ENCODE results near the gene ODF2L. TPM values are rescaled to one million over a fixed set of nuclear protein-coding genes. Genes with fewer than 3 reads are reported as not detected.

The ODF2L gene
- total RNA-seq, 1 experiment from 2014 or later = 88.2 TPM

- TF ChIP-seq REST (IDR thresholded peaks at IDR 0.05; ENCODE audit: insufficient read depth in 1 of 2, low read depth in 2 of 2, low read length in 1 of 2) (no peak), POLR2AphosphoS5 (IDR thresholded peaks at IDR 0.05; ENCODE audit: low read depth, low read length) (no peak), CTCF (IDR thresholded peaks at IDR 0.05) (no peak), SIN3A (IDR thresholded peaks at IDR 0.05; ENCODE audit: borderline replicate concordance, insufficient read depth, low read depth, low read length) (no peak), TCF7L2 (IDR thresholded peaks at IDR 0.05; ENCODE audit: low read depth, low read length) (no peak)
- Histone ChIP-seq H3K4me1 (ENCODE audit: control insufficient read depth, insufficient read depth, low read length) (no peaks in the 10 kb centered on the region), H3K27me3 (ENCODE audit: control insufficient read depth, insufficient read depth, low read length) (peaks cover 24% of the 10 kb centered on the region; the same call in 1 of the 2 replicates), H3K27ac (ENCODE audit: low read length) (no peak overlapping the region), H3K4me3 (ENCODE audit: low read depth in 2 of 2, low read length in 2 of 2) (no peak overlapping the region), H3K9me3 (ENCODE audit: control insufficient read depth, insufficient read depth, low read depth, low read length) (no peaks in the 10 kb centered on the region), H3K36me3 (ENCODE audit: control insufficient read depth, insufficient read depth, low read length) (no peaks in the 10 kb centered on the region)
- BruUV-seq (replicated peaks) = no TSS peak
- CTCF ChIA-PET = interaction anchor here (0.6 kb wide), 1 partner anchor 55 kb away, joined by 3 read pairs; no protein-coding TSS in a partner anchor
- DNase-seq (ENCODE audit: low read depth, low spot score) (no peak), ATAC-seq (no peak)
- in situ Hi-C loops (cut with HindIII; ENCODE audit: low pct_unique_long_range_greater_than_20kb, low sequenced_read_pairs) (no loop called here), intact Hi-C loops (cut with micrococcal nuclease; ENCODE audit: unreplicated experiment) (no loop called here)
- POLR2A ChIA-PET = no interaction called here
Measured at GRCh38 chr1:86325264-86325663, 70.9 kb downstream of the ODF2L start.

GRCh38 chr1:86324130-86324822 lies 71.8 kb downstream of the ODF2L start:
- Histone ChIP-seq H3K27ac (ENCODE audit: low read length) (no peak overlapping the region), H3K9me3 (ENCODE audit: control insufficient read depth, insufficient read depth, low read depth, low read length) (no peaks in the 10 kb centered on the region), H3K27me3 (ENCODE audit: control insufficient read depth, insufficient read depth, low read length) (peaks cover 24% of the 10 kb centered on the region; the same call in 1 of the 2 replicates), H3K4me1 (ENCODE audit: control insufficient read depth, insufficient read depth, low read length) (no peaks in the 10 kb centered on the region), H3K36me3 (ENCODE audit: control insufficient read depth, insufficient read depth, low read length) (no peaks in the 10 kb centered on the region), H3K4me3 (ENCODE audit: low read depth in 2 of 2, low read length in 2 of 2) (no peak overlapping the region)
- in situ Hi-C loops (cut with HindIII; ENCODE audit: low pct_unique_long_range_greater_than_20kb, low sequenced_read_pairs) = no loop called here
- DNase-seq (ENCODE audit: low read depth, low spot score) = no peak
- no peak for TF ChIP-seq TCF7L2 (IDR thresholded peaks at IDR 0.05; ENCODE audit: low read depth, low read length)
- no peak for TF ChIP-seq REST (IDR thresholded peaks at IDR 0.05; ENCODE audit: insufficient read depth in 1 of 2, low read depth in 2 of 2, low read length in 1 of 2)
- TF ChIP-seq SIN3A (IDR thresholded peaks at IDR 0.05; ENCODE audit: borderline replicate concordance, insufficient read depth, low read depth, low read length) = no peak
- no peak for TF ChIP-seq POLR2AphosphoS5 (IDR thresholded peaks at IDR 0.05; ENCODE audit: low read depth, low read length)
- no peak for TF ChIP-seq CTCF (IDR thresholded peaks at IDR 0.05)
- ChIA-PET POLR2A (no interaction called here), CTCF (no interaction called here)
- BruUV-seq (replicated peaks) = no TSS peak
- intact Hi-C loops (cut with micrococcal nuclease; ENCODE audit: unreplicated experiment) = no loop called here
- ATAC-seq = no peak
